NCI-H1105 treated with DMSO at 0.1 percent for 48 hours (cell line): Measurements from ENCODE around the gene ZNF511.

ENCODE experiments used
- DNase-seq: peaks from one replicate; lab custom pipeline; 2025; lab: John Stamatoyannopoulos, UW

Gene ZNF511

GRCh38 chr10:133335246-133336117 lies 26.8 kb downstream of the ZNF511 start:
- no peak for DNase-seq

DNA sequence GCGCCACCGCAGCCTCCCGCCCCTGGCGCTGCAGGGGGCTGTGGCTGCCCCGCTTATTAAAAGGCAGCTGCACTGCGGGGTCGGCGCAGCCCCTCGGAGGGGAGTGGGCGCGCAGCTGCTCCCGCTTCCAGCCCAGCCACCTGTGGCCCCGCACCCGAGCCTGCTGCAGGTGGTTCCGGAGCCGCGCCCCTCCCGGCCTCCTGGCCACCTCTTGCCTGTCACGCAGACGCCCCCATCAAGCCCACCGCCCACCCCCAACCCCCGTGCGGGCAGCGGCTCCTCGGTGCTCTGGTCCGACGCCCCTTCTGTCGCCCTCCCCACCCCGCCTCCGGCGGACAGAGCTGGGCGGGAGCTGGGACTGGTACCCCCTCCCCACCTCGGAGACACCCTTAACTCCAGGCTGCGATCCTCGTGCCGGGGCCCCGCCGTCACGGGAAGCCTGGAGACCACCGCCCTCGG lies 27.4 kb downstream of the ZNF511 start:
- DNase-seq, result no peak

DNA sequence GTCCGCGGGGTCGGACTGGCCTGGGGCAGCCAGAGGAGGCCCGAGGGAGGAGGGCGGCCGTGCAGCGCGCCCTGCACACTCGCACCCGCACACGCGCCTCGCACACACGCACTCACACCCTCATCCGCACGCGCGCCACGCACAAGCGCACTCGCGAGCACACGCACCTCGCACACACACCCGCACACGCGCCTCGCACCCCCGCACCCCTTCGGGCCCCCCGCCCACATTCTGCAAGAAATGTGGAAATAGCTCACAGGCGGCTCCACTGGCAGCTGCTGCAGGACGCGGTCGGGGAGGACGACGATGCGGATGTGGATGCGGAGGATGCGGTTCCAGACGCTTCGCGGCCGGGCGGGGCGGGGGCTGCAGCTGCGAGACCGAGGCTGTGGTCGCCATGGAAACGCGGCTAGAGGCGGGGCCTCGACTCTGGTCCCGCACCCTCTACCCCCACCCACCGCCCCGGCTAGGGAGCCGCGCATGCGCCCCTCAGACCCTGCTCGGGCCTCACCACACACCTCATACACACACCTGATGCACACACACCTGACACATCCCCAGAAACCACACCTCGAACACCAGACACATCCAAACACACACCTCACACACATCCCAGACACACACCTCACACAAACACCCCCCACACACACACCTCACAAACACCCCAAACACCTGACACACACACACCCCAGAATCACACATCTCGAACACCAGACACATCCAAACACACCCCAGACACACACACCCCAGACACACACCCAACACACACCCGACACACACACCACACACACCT lies 28.1 kb downstream of the ZNF511 start, which contains the start of gene CALY:
Gene CALY (minus strand): TSS at position 320 of the 793 bp plus-strand sequence. CDS start 7,907 bp downstream, outside the sequence.
- DNase-seq, result peak; percentile 28

DNA sequence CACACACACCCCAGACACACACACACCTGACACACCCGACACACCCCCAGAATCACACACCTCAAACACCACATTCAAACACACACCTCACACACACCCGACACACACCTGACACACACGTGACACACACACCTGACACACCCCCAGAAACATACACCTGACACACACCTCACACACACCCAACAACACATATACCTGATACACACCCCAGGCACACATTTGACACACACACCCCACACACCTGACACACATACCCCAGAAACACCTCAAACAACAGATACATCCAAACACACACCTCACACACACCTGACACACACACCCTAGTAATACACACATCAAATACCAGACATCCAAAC lies 28.6 kb downstream of the ZNF511 start:
- DNase-seq, result no peak

DNA sequence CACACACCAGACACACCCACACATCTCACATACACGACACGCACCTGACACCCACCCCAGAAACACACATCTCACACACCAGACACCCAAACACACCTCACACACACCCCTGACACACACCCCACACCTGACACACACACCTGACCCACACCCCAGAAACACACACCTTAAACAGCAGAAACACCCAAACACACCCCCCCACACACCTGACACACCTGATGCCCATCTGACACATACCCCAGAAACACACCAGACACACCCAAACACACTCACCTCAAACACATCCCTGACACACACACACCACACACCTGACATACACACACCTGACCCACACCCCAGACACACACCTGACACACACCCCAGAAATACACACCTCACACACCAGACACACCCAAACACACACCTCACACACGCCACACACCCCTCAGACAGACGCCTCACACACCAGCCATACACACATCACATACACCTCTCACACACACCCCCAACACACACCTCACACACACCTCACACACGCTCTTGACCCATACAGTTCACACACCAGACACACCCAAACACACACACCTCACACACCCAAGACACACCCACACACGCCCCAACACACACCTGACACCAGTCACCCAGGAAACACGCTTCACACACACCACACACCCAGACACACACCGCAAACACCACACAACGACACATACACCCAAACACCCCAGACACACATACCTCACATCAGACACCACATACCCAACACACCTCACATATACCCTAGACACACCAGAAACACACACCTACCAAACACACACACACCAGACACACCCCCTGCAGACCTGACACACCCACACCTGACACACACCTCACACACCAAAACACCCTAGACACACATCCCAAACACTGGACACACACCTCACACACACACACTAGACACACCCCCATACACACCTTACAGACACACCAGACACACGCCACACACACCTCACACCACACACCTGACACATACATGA lies 29.7 kb downstream of the ZNF511 start:
- no peak for DNase-seq

GRCh38 chr10:133339708-133340380 lies 31.1 kb downstream of the ZNF511 start:
- DNase-seq, result no peak

DNA sequence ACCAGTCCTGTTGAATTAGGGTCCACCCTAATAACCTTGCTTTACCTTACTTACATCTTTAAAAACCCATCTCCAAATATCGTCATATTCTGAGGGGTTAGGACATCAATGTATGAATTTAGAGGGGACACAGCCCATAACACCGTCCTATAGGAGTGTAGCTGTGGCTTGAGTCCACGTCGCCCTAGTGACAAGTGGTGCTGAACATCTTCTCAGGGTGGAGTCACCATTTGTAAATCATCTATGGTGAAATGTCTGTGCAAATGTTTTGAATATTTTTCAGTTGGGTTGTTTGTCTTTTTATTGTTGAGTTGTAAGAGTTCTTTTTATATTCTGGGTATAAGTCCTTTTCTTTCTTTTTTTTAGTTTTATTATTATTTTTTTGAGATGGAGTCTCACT lies 33.3 kb downstream of the ZNF511 start:
- DNase-seq, result no peak

DNA sequence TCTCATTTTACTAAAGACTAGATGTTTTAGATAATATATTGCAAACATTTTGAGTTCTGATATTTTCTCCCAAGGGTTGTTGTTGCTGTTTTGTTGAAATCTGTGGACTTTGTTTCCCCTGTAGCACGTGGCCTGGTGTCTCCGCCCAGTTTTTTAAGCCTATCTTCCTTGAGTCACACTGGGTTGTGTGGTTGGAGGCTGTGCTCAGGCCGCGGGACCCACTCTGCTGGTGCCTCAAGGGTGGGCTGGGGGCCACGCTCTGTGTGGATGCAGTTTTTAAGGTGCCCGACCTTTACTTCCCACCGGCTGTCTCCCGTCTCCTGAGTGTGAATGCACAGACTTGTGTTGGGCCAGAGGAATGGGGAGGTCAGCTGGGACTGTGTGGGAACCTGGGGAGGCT lies 34.2 kb downstream of the ZNF511 start:
- no peak for DNase-seq

DNA sequence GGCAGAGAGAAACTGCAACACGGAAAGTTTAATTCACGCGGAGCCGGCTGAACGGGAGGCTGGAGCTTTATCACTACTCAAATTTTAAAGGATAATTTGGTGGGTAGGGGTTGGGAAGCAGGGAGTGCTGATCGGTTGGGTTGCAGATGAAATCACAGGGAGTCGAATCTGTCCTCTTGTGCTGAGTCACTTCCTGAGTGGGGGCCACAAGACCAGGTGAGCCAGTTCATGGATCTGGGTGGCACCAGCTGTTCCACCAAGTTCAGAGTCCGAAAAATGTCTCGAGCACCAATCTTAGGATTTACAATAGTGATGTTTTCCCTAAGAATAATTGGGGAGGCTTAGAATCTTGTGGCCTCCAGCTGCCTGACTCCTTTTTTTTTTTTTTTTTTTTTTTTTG lies 34.8 kb downstream of the ZNF511 start:
- no peak for DNase-seq

- no peak for DNase-seq
These were observed 35.5 kb downstream of the ZNF511 start for GRCh38 chr10:133344236-133344635.

DNA sequence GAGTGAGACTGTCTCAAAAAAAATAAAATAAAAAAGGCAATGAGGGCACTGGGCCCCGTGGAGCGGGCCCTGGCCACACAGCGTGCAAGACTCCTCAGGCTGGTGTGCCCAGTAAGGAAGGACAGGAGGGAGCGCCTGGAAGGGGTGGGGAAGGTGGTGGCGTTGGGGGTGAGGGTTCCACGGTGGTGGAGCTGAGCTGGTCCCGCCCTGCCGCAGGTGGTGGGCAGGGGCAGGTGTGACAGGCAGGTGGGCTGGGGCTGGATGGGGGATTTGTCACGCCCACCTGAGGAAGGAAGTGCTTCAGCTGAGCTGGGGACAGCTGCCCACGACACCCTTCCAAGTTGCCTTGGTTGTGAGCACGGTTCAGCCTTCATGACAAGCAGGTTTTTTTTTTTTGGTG lies 37.7 kb downstream of the ZNF511 start:
- no peak for DNase-seq

GRCh38 chr10:133347710-133348517 lies 39.2 kb downstream of the ZNF511 start:
- no peak for DNase-seq

DNA sequence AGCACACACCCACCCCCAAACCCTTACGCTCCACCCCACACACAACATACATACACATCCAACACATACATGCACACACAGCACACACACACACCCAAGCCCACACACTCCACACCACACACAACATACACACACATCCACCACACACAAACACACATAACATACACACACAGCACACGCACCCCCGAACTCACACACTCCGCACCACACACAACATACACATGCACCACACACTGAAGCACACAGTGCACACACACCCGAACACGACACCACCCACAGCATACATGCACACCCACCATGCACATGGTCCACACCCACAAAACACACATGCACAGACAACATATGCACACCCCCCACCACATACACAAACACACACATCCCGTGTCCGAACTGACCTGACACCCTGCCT lies 40.5 kb downstream of the ZNF511 start:
- no peak for DNase-seq

GRCh38 chr10:133349577-133350011 lies 40.9 kb downstream of the ZNF511 start:
- no peak for DNase-seq

DNA sequence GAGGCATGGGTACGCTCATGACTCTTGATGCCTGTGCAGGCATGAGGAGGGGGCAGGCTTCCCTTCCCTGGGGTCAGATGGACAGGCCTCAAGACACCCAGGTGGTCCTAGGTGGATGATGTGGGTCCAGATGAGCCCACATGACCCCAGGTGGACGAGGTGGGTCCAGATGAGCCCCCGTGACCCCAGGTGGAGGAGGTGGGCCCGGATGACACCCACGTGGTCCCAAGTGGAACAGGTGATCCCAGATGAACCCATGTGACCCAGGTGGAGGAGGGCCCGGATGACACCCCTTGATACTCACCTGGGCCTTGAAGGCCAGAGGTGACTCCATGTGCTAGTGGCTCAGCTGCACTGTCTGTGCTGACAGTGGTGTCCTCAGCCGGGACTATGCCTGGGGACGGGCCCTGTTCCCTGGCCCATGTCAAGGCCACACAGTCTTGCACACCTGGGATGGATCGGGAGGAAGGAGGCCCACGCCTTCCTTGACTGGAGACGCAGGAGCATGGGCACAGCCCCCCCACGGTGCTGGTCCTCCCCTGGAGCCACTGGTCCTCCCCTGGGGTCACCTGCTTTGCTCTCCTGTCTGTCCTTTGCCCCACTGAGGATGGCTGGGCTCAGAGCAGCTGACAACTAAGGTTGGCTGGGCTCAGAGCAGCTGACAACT lies 41.7 kb downstream of the ZNF511 start:
- DNase-seq, result no peak

GRCh38 chr10:133350950-133351329 lies 42.2 kb downstream of the ZNF511 start:
- DNase-seq, result no peak

DNA sequence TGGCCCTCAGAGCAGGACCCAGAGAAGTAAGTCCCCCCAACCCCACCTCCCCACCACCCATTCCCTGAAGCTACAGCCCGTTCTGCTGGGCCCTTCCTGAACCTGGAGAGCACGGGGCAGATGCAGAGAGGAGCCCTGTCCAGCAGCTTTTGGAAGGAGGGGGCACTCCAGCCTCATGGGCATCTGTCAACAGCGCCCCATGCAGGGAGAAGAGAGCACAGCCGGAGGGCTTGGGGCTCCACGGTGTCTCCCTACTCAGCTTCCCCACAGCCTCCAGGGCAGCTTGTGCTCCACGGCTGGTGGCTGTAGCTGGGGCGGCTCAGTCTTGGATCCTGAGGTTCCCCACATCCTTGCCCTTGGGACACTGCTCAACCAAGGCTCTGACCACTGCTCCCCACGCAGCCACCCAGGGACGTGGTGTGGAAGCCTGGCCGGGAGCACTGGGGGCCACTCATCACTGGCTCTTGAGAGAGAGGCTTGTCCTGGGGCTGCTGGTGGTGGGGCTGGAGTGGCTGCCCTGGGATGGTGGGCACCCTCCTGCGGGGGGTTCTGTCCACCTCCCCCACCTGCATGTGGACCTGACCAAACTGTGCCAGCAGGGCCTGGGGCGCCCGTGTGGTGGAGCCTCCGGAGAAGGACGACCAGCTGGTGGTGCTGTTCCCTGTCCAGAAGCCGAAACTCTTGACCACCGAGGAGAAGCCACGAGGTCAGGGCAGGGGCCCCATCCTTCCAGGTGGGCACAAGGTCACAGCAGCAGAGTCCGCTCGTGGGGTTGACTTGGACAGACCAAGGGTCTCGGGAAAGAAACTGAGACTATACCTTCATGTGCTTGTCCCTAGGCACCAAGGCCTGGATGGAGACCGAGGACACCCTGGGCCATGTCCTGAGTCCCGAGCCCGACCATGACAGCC lies 42.9 kb downstream of the ZNF511 start:
- DNase-seq, result no peak

GRCh38 chr10:133353202-133353959 lies 44.7 kb downstream of the ZNF511 start:
- DNase-seq, result no peak
